HepG2 (cell line): ENCODE data around the gene C9orf40. TPM values are rescaled to one million over a fixed set of nuclear protein-coding genes. Genes with fewer than 3 reads are reported as not detected.

Experiments
- BHLHE40 ChIP-seq: IDR thresholded peaks from 2 replicates; pipeline ENCODE4 v1.6.1; 2011; ENCODE audit warnings: low read length, improper control_type of control experiment
- EEA1 ChIP-seq: sonication (generic); formaldehyde crosslinking; IDR thresholded peaks from 2 replicates; pipeline ENCODE4 v1.5.1; 2020; ENCODE audit warnings: mild to moderate bottlenecking, missing genetic modification reagents, borderline replicate concordance
- HINFP ChIP-seq: sonication (generic); formaldehyde crosslinking; IDR thresholded peaks from 2 replicates; pipeline ENCODE4 v1.4.0; 2020; ENCODE audit warnings: low read depth, mild to moderate bottlenecking, missing genetic modification reagents
- IRF1 ChIP-seq: sonication (generic); formaldehyde crosslinking; IDR thresholded peaks from 2 replicates; pipeline ENCODE4 v1.4.0; 2020; ENCODE audit warnings: low read depth, mild to moderate bottlenecking, missing genetic modification reagents
- JUN ChIP-seq: sonication (generic); formaldehyde crosslinking; IDR thresholded peaks from 2 replicates; pipeline ENCODE4 v1.4.0; 2020; ENCODE audit warnings: mild to moderate bottlenecking, missing genetic modification reagents
- KDM2A ChIP-seq: sonication (generic); formaldehyde crosslinking; IDR thresholded peaks from 2 replicates; pipeline ENCODE4 v1.4.0; 2020; ENCODE audit warnings: low read depth, missing genetic modification reagents, borderline replicate concordance
- MXD3 ChIP-seq: IDR thresholded peaks from 2 replicates; pipeline ENCODE4 v1.6.1; 2016; ENCODE audit warnings: mild to moderate bottlenecking, missing biosample characterization, missing genetic modification reagents
- NR3C1 ChIP-seq: sonication (generic); formaldehyde crosslinking; IDR thresholded peaks from 2 replicates; pipeline ENCODE4 v1.4.0; 2020; ENCODE audit warnings: missing genetic modification reagents
- PLSCR1 ChIP-seq: sonication (generic); formaldehyde crosslinking; IDR thresholded peaks from 2 replicates; pipeline ENCODE4 v1.5.0; 2020; ENCODE audit warnings: missing genetic modification reagents, mild to moderate bottlenecking, borderline replicate concordance
- POLR2A ChIP-seq, 2 experiments: IDR thresholded peaks; 2 replicates each; pipeline ENCODE4 v1.6.1; 2011; ENCODE audit warnings: low read depth in 2 of 2, low read length in 2 of 2, mild to moderate bottlenecking in 1 of 2, moderate library complexity in 1 of 2; ENCODE audit not compliant: insufficient read depth in 1 of 2
- PTBP1 ChIP-seq: fragments of 200-400 bp; formaldehyde crosslinking; IDR thresholded peaks from 2 replicates; pipeline ENCODE4 v1.6.1; 2018; ENCODE audit warnings: low read length, low read depth; ENCODE audit not compliant: poor library complexity, severe bottlenecking
- RBAK ChIP-seq: sonication (generic); formaldehyde crosslinking; IDR thresholded peaks from 2 replicates; pipeline ENCODE4 v1.5.1; 2020; ENCODE audit warnings: mild to moderate bottlenecking, missing genetic modification reagents
- RFX3 ChIP-seq: IDR thresholded peaks from 2 replicates; pipeline ENCODE4 v1.6.1; 2016; ENCODE audit warnings: missing biosample characterization, missing genetic modification reagents
- SNAI1 ChIP-seq: sonication (generic); formaldehyde crosslinking; IDR thresholded peaks from 2 replicates; pipeline ENCODE4 v1.5.0; 2020; ENCODE audit warnings: mild to moderate bottlenecking, missing genetic modification reagents, borderline replicate concordance
- SPEN ChIP-seq: sonication (generic); formaldehyde crosslinking; IDR thresholded peaks from 2 replicates; pipeline ENCODE4 v1.5.1; 2020; ENCODE audit warnings: low read depth, mild to moderate bottlenecking, missing genetic modification reagents
- ZEB1 ChIP-seq: IDR thresholded peaks from 2 replicates; pipeline ENCODE4 v1.6.1; 2012; ENCODE audit warnings: mild to moderate bottlenecking, low read depth, inconsistent platforms; ENCODE audit not compliant: insufficient replicate concordance
- ZFP1 ChIP-seq: IDR thresholded peaks from 2 replicates; pipeline ENCODE4 v1.6.1; 2016
- ZNF121 ChIP-seq: sonication (generic); formaldehyde crosslinking; IDR thresholded peaks from 2 replicates; pipeline ENCODE4 v1.5.0; 2020; ENCODE audit warnings: mild to moderate bottlenecking, missing genetic modification reagents
- ZNF24 ChIP-seq: fragments of 450-650 bp; IDR thresholded peaks from 2 replicates; pipeline ENCODE4 v1.6.1; 2017; ENCODE audit warnings: antibody characterized with exemption, mild to moderate bottlenecking
- ZNF354B ChIP-seq: sonication (generic); formaldehyde crosslinking; IDR thresholded peaks from 2 replicates; pipeline ENCODE4 v1.8.0; 2022; ENCODE audit warnings: mild to moderate bottlenecking, missing genetic modification reagents
- ZNF512 ChIP-seq: sonication (generic); formaldehyde crosslinking; IDR thresholded peaks from 2 replicates; pipeline ENCODE4 v1.4.0; 2020; ENCODE audit warnings: mild to moderate bottlenecking, missing genetic modification reagents
- ZNF616 ChIP-seq: sonication (generic); formaldehyde crosslinking; IDR thresholded peaks from 2 replicates; pipeline ENCODE4 v1.5.0; 2020; ENCODE audit warnings: low read depth, mild to moderate bottlenecking, missing genetic modification reagents
- ZNF644 ChIP-seq: IDR thresholded peaks from 2 replicates; pipeline ENCODE4 v1.6.1; 2016; ENCODE audit warnings: low read depth
- ZNF781 ChIP-seq: sonication (generic); formaldehyde crosslinking; IDR thresholded peaks from 2 replicates; pipeline ENCODE4 v1.5.1; 2020; ENCODE audit warnings: borderline replicate concordance, mild to moderate bottlenecking, missing genetic modification reagents; ENCODE audit errors: not compliant biosample characterization
- ZNF891 ChIP-seq: sonication (generic); formaldehyde crosslinking; IDR thresholded peaks from 2 replicates; pipeline ENCODE4 v1.5.0; 2020; ENCODE audit warnings: mild to moderate bottlenecking, missing genetic modification reagents
- ZSCAN12 ChIP-seq: sonication (generic); formaldehyde crosslinking; IDR thresholded peaks from 2 replicates; pipeline ENCODE4 v1.9.0; 2021; ENCODE audit warnings: mild to moderate bottlenecking, missing genetic modification reagents
- ZSCAN9 ChIP-seq: IDR thresholded peaks from 2 replicates; pipeline ENCODE4 v1.6.1; 2016; ENCODE audit warnings: borderline replicate concordance
- polyA plus RNA-seq, 8 experiments: library from polyadenylated mRNA; depleted of rRNA in 3 of 8; stranded (reverse) in 7 of 8; unstranded in 1 of 8; fragments of >200 nt; fragmentation: Illumina TruSeq in 4 of 8; extraction: Trizol in 4 of 8; gene quantifications; 2 replicates each; pipeline versions ENCODE4 v1.2.1 to v1.2.3, GENCODE V29; 2011 to 2016; ENCODE audit warnings: low read depth in 4 of 8, missing spikeins in 1 of 8, mixed read lengths in 1 of 8; ENCODE audit not compliant: insufficient read depth in 1 of 8
- total RNA-seq, 5 experiments: library from RNA; depleted of rRNA; stranded (reverse); fragments of >200 nt; fragmentation: Illumina TruSeq; extraction: Trizol; gene quantifications; 2 replicates each; pipeline ENCODE4 v1.2.3, GENCODE V29; 2016; ENCODE audit warnings: low read depth in 1 of 5

Gene C9orf40
- total and polyA plus RNA-seq, 2 of the 13 experiments (the other 11 are each of a cell fraction or from before 2014, with no cell fraction given): 3.0 to 13.5 TPM

GRCh38 chr9:75001719-75002421, 49.2 kb upstream of the C9orf40 start (continued):
- no peak for TF ChIP-seq PLSCR1 (CRISPR knock-in tag)
- TF ChIP-seq ZEB1: no peak
- no peak for TF ChIP-seq NR3C1
- no peak for TF ChIP-seq ZNF616
- no peak for TF ChIP-seq IRF1 (CRISPR knock-in tag)
- peak; percentile 52; the same call in 1 of the 2 replicates for TF ChIP-seq ZSCAN9 (CRISPR knock-in tag)
- 0 out of 4 replicates have a peak, but pooled peaks of 1 of the 2 experiments have one; percentile 46 for TF ChIP-seq POLR2A (IDR thresholded peaks at IDR 0.05; ENCODE audit: insufficient read depth in 1 of 2, low read depth in 2 of 2, low read length in 2 of 2)
- TF ChIP-seq EEA1 (CRISPR knock-in tag): no peak
- no peak for TF ChIP-seq ZSCAN12
- no peak for TF ChIP-seq JUN (CRISPR knock-in tag)
- TF ChIP-seq ZNF24: peak; percentile 58
- no peak for TF ChIP-seq RFX3 (CRISPR knock-in tag)
- TF ChIP-seq SNAI1 (CRISPR knock-in tag): no peak
- TF ChIP-seq ZNF121: no peak
- no peak for TF ChIP-seq ZNF891
- TF ChIP-seq ZFP1 (CRISPR knock-in tag): peak; percentile 70; the same call in 1 of the 2 replicates
- no peak for TF ChIP-seq PTBP1
- TF ChIP-seq ZNF512 (CRISPR knock-in tag): no peak
- TF ChIP-seq ZNF354B (CRISPR knock-in tag): no peak
- no peak for TF ChIP-seq KDM2A (CRISPR knock-in tag)
- no peak for TF ChIP-seq HINFP (CRISPR knock-in tag)
- TF ChIP-seq RBAK (CRISPR knock-in tag): peak; percentile 84; the same call in 1 of the 2 replicates
- peak; percentile 84 for TF ChIP-seq ZNF644 (CRISPR knock-in tag)
- no peak for TF ChIP-seq BHLHE40
- no peak for TF ChIP-seq MXD3 (CRISPR knock-in tag)
- no peak for TF ChIP-seq SPEN
- no peak for TF ChIP-seq ZNF781 (CRISPR knock-in tag)
